HG03066 (cell line): ENCODE measurements around the gene CTDSP1.

Experiments
- ATAC-seq: cut with Tn5 transposase; IDR thresholded peaks from one replicate; pipeline ENCODE4 v1.9.1; 2021; ENCODE audit warnings: low read depth; ENCODE audit not compliant: unreplicated experiment

Gene CTDSP1

GRCh38 chr2:218399391-218400166, at the start of gene CTDSP1:
TSS of gene CTDSP1 (plus strand) at chr2:218399868. CDS start at chr2:218400091, 223 bp downstream.
- ATAC-seq: peak; percentile 36

- no peak for ATAC-seq
Measured at GRCh38 chr2:218354045-218354444, 45.6 kb upstream of the CTDSP1 start.

- ATAC-seq: no peak
Measured at GRCh38 chr2:218354850-218355443, 44.7 kb upstream of the CTDSP1 start.

GRCh38 chr2:218357236-218358177, 42.2 kb upstream of the CTDSP1 start:
- no peak for ATAC-seq

GRCh38 chr2:218360453-218360852, 39.2 kb upstream of the CTDSP1 start:
- ATAC-seq: no peak

- no peak for ATAC-seq
Measured at GRCh38 chr2:218362606-218363005, 37.1 kb upstream of the CTDSP1 start.

- ATAC-seq: no peak
Measured at GRCh38 chr2:218363736-218364135, 35.9 kb upstream of the CTDSP1 start.

- ATAC-seq: no peak
Measured at GRCh38 chr2:218364196-218364595, 35.5 kb upstream of the CTDSP1 start.

- ATAC-seq: no peak
Measured at GRCh38 chr2:218366621-218367414, 32.9 kb upstream of the CTDSP1 start.

GRCh38 chr2:218367415-218368149, 32.1 kb upstream of the CTDSP1 start:
- ATAC-seq: peak; percentile 87

GRCh38 chr2:218368150-218368528, 31.5 kb upstream of the CTDSP1 start:
- no peak for ATAC-seq

- no peak for ATAC-seq
Measured at GRCh38 chr2:218368621-218369153, 31.0 kb upstream of the CTDSP1 start.

GRCh38 chr2:218369330-218369729, 30.3 kb upstream of the CTDSP1 start:
- no peak for ATAC-seq

GRCh38 chr2:218370410-218371063, 29.1 kb upstream of the CTDSP1 start:
- no peak for ATAC-seq

- ATAC-seq: no peak
Measured at GRCh38 chr2:218371983-218372350, 27.7 kb upstream of the CTDSP1 start.

- ATAC-seq: no peak
Measured at GRCh38 chr2:218374795-218375194, 24.9 kb upstream of the CTDSP1 start.

GRCh38 chr2:218375212-218375611, 24.5 kb upstream of the CTDSP1 start:
- ATAC-seq: no peak

- ATAC-seq: no peak
Measured at GRCh38 chr2:218378053-218378452, 21.6 kb upstream of the CTDSP1 start.

GRCh38 chr2:218381916-218382366, 17.7 kb upstream of the CTDSP1 start, which contains the start of gene SLC11A1:
TSS of gene SLC11A1 (plus strand) at chr2:218382273. CDS start at chr2:218382369, 96 bp downstream.
- no peak for ATAC-seq
